Measurements from ENCODE around the gene DNAI2. TPM values are rescaled to one million over a fixed set of nuclear protein-coding genes. Genes with fewer than 3 reads are reported as not detected.

Gene DNAI2
- total and polyA plus RNA-seq, 7 experiments from 2014 or later, result 0.15 to 1.8 (median 0.88) TPM; not detected in 1

GRCh38 chr17:74244548-74244947 is 29.5 kb upstream of the DNAI2 start:
- no peaks in the 10 kb centered on the region for H3K9me3 ChIP-seq (ENCODE audit: control insufficient read depth in 2 of 3, low read length in 3 of 3)
- ATAC-seq (no peak), DNase-seq (no peak)
- Mint-ChIP-seq H3K4me1 (peaks cover 0 to 6% (median 0%) of the 10 kb centered on the region in 7 donors), H3K9me3 (no peaks in the 10 kb centered on the region), H3K4me3 (no peak overlapping the region), H3K27me3 (no peaks in the 10 kb centered on the region), H3K27ac (no peak overlapping the region), H3K36me3 (peaks cover 0 to 7% (median 3%) of the 10 kb centered on the region in 5 donors)
- H3K4me1 ChIP-seq (ENCODE audit: control insufficient read depth in 2 of 2, insufficient read depth in 2 of 2, low read length in 2 of 2), result no peaks in the 10 kb centered on the region
- CTCF ChIA-PET, result interaction anchor here (0.5 kb wide), 1 partner anchor 315 kb away, joined by 3 read pairs; no protein-coding TSS in a partner anchor
- H3K4me3 ChIP-seq (ENCODE audit: low read length), result no peak overlapping the region
- intact Hi-C loops (cut with micrococcal nuclease), result no loop called here
- peaks cover 0 to 4% (median 0%) of the 10 kb centered on the region in 3 experiments for H3K36me3 ChIP-seq (ENCODE audit: control insufficient read depth in 2 of 3, insufficient read depth in 3 of 3, low read length in 3 of 3)
- POLR2A ChIA-PET, result no interaction called here
- no peaks in the 10 kb centered on the region for H3K27me3 ChIP-seq (ENCODE audit: control insufficient read depth in 2 of 2, insufficient read depth in 2 of 2, low read length in 2 of 2)
- no peak overlapping the region for H3K27ac ChIP-seq (ENCODE audit: low read depth, low read length)

- POLR2A ChIA-PET, result no interaction called here
- Mint-ChIP-seq H3K27ac (no peak overlapping the region), H3K9me3 (no peaks in the 10 kb centered on the region), H3K36me3 (peaks cover 0 to 3% (median 0%) of the 10 kb centered on the region in 5 donors), H3K4me3 (no peak overlapping the region), H3K27me3 (no peaks in the 10 kb centered on the region), H3K4me1 (peaks cover 0 to 6% (median 0%) of the 10 kb centered on the region in 7 donors)
- no peak for ATAC-seq
- Histone ChIP-seq H3K4me1 (ENCODE audit: control insufficient read depth in 2 of 2, insufficient read depth in 2 of 2, low read length in 2 of 2) (no peaks in the 10 kb centered on the region), H3K9me3 (ENCODE audit: control insufficient read depth in 2 of 3, low read length in 3 of 3) (no peaks in the 10 kb centered on the region), H3K27me3 (ENCODE audit: control insufficient read depth in 2 of 2, insufficient read depth in 2 of 2, low read length in 2 of 2) (no peaks in the 10 kb centered on the region), H3K4me3 (ENCODE audit: low read length) (no peak overlapping the region), H3K36me3 (ENCODE audit: control insufficient read depth in 2 of 3, insufficient read depth in 3 of 3, low read length in 3 of 3) (peaks cover 0 to 4% (median 0%) of the 10 kb centered on the region in 3 experiments), H3K27ac (ENCODE audit: low read depth, low read length) (no peak overlapping the region)
- intact Hi-C loops (cut with micrococcal nuclease), result no loop called here
- DNase-seq, result no peak
- CTCF ChIA-PET, result interaction anchor here (0.5 kb wide), 1 partner anchor 314 kb away, joined by 3 read pairs; no protein-coding TSS in a partner anchor
These were observed 28.7 kb upstream of the DNAI2 start for GRCh38 chr17:74245145-74245831.

- CTCF ChIA-PET, result no interaction called here
- no peak overlapping the region for H3K27ac Mint-ChIP-seq
- H3K36me3 ChIP-seq (ENCODE audit: control insufficient read depth in 2 of 3, insufficient read depth in 3 of 3, low read length in 3 of 3), result peaks cover 0 to 4% (median 0%) of the 10 kb centered on the region in 3 experiments
These were observed 28.2 kb upstream of the DNAI2 start for GRCh38 chr17:74245871-74246270.

GRCh38 chr17:74249590-74250270 is 24.3 kb upstream of the DNAI2 start:
- no peak for ATAC-seq
- Histone ChIP-seq H3K27me3 (ENCODE audit: control insufficient read depth in 2 of 2, insufficient read depth in 2 of 2, low read length in 2 of 2) (no peaks in the 10 kb centered on the region), H3K9me3 (ENCODE audit: control insufficient read depth in 2 of 3, low read length in 3 of 3) (no peaks in the 10 kb centered on the region), H3K27ac (ENCODE audit: low read depth, low read length) (no peak overlapping the region), H3K4me1 (ENCODE audit: control insufficient read depth in 2 of 2, insufficient read depth in 2 of 2, low read length in 2 of 2) (no peaks in the 10 kb centered on the region), H3K4me3 (ENCODE audit: low read length) (no peak overlapping the region), H3K36me3 (ENCODE audit: control insufficient read depth in 2 of 3, insufficient read depth in 3 of 3, low read length in 3 of 3) (no peaks in the 10 kb centered on the region)
- POLR2A ChIA-PET, result no interaction called here
- CTCF ChIA-PET, result interaction anchor here (1.2 kb wide), 2 partner anchors 39 to 54 kb away, joined by 3 read pairs; no protein-coding TSS in a partner anchor
- H3K27me3 Mint-ChIP-seq, result no peaks in the 10 kb centered on the region
- H3K36me3 Mint-ChIP-seq, result peaks cover 0 to 6% (median 2%) of the 10 kb centered on the region in 5 donors
- H3K4me3 Mint-ChIP-seq, result no peak overlapping the region
- peak overlapping the region in 1 of 9 donors; percentile 72 for H3K27ac Mint-ChIP-seq
- no peaks in the 10 kb centered on the region for H3K9me3 Mint-ChIP-seq
- intact Hi-C loops (cut with micrococcal nuclease), result no loop called here
- peaks cover 0 to 4% (median 0%) of the 10 kb centered on the region in 7 donors for H3K4me1 Mint-ChIP-seq
- no peak for DNase-seq

More at GRCh38 chr17:74245871-74246270, 28.2 kb upstream of the DNAI2 start:
- Mint-ChIP-seq H3K9me3 (no peaks in the 10 kb centered on the region), H3K4me1 (peaks cover 0 to 6% (median 0%) of the 10 kb centered on the region in 7 donors), H3K36me3 (peaks cover 0 to 3% (median under 1%) of the 10 kb centered on the region in 5 donors), H3K27me3 (no peaks in the 10 kb centered on the region), H3K4me3 (no peak overlapping the region)
- Histone ChIP-seq H3K27me3 (ENCODE audit: control insufficient read depth in 2 of 2, insufficient read depth in 2 of 2, low read length in 2 of 2) (no peaks in the 10 kb centered on the region), H3K27ac (ENCODE audit: low read depth, low read length) (no peak overlapping the region), H3K9me3 (ENCODE audit: control insufficient read depth in 2 of 3, low read length in 3 of 3) (no peaks in the 10 kb centered on the region), H3K4me3 (ENCODE audit: low read length) (no peak overlapping the region), H3K4me1 (ENCODE audit: control insufficient read depth in 2 of 2, insufficient read depth in 2 of 2, low read length in 2 of 2) (no peaks in the 10 kb centered on the region)
- intact Hi-C loops (cut with micrococcal nuclease), result no loop called here
- DNase-seq, result no peak
- ATAC-seq, result no peak
- POLR2A ChIA-PET, result no interaction called here

- no peaks in the 10 kb centered on the region for H3K36me3 ChIP-seq (ENCODE audit: control insufficient read depth in 2 of 3, insufficient read depth in 3 of 3, low read length in 3 of 3)
- H3K27ac ChIP-seq (ENCODE audit: low read depth, low read length), result no peak overlapping the region
- no peaks in the 10 kb centered on the region for H3K9me3 ChIP-seq (ENCODE audit: control insufficient read depth in 2 of 3, low read length in 3 of 3)
- no peaks in the 10 kb centered on the region for H3K27me3 ChIP-seq (ENCODE audit: control insufficient read depth in 2 of 2, insufficient read depth in 2 of 2, low read length in 2 of 2)
- no peak for DNase-seq
- H3K9me3 Mint-ChIP-seq, result no peaks in the 10 kb centered on the region
- no peak overlapping the region for H3K4me3 ChIP-seq (ENCODE audit: low read length)
- intact Hi-C loops (cut with micrococcal nuclease), result no loop called here
- H3K36me3 Mint-ChIP-seq, result peaks cover 0 to 6% (median 2%) of the 10 kb centered on the region in 5 donors
- peak overlapping the region in 1 of 9 donors; percentile 10 for H3K27ac Mint-ChIP-seq
- CTCF ChIA-PET, result interaction anchor here (1.2 kb wide), 2 partner anchors 39 to 54 kb away, joined by 3 read pairs; no protein-coding TSS in a partner anchor
- no peaks in the 10 kb centered on the region for H3K4me1 ChIP-seq (ENCODE audit: control insufficient read depth in 2 of 2, insufficient read depth in 2 of 2, low read length in 2 of 2)
- H3K4me1 Mint-ChIP-seq, result peaks cover 0 to 4% (median 0%) of the 10 kb centered on the region in 7 donors
- POLR2A ChIA-PET, result no interaction called here
- no peaks in the 10 kb centered on the region for H3K27me3 Mint-ChIP-seq
- no peak for ATAC-seq
- H3K4me3 Mint-ChIP-seq, result no peak overlapping the region
These were observed 23.6 kb upstream of the DNAI2 start for GRCh38 chr17:74250324-74250995.

GRCh38 chr17:74251051-74251450 is 23.0 kb upstream of the DNAI2 start:
- Mint-ChIP-seq H3K4me3 (no peak overlapping the region), H3K9me3 (no peaks in the 10 kb centered on the region), H3K27ac (peak overlapping the region in 2 of 9 donors; percentile 0 to 10), H3K4me1 (peaks cover 0 to 3% (median 0%) of the 10 kb centered on the region in 7 donors), H3K36me3 (peaks cover 0 to 6% (median 2%) of the 10 kb centered on the region in 5 donors), H3K27me3 (no peaks in the 10 kb centered on the region)
- intact Hi-C loops (cut with micrococcal nuclease), result no loop called here
- Histone ChIP-seq H3K27me3 (ENCODE audit: control insufficient read depth in 2 of 2, insufficient read depth in 2 of 2, low read length in 2 of 2) (no peaks in the 10 kb centered on the region), H3K36me3 (ENCODE audit: control insufficient read depth in 2 of 3, insufficient read depth in 3 of 3, low read length in 3 of 3) (no peaks in the 10 kb centered on the region), H3K4me1 (ENCODE audit: control insufficient read depth in 2 of 2, insufficient read depth in 2 of 2, low read length in 2 of 2) (no peaks in the 10 kb centered on the region), H3K9me3 (ENCODE audit: control insufficient read depth in 2 of 3, low read length in 3 of 3) (no peaks in the 10 kb centered on the region), H3K4me3 (ENCODE audit: low read length) (no peak overlapping the region), H3K27ac (ENCODE audit: low read depth, low read length) (no peak overlapping the region)
- DNase-seq (no peak), ATAC-seq (no peak)
- ChIA-PET POLR2A (no interaction called here), CTCF (interaction anchor here (1.2 kb wide), 1 partner anchor 53 kb away, joined by 3 read pairs; no protein-coding TSS in a partner anchor)
